ENCODE data around the gene STRA6.

DNA sequence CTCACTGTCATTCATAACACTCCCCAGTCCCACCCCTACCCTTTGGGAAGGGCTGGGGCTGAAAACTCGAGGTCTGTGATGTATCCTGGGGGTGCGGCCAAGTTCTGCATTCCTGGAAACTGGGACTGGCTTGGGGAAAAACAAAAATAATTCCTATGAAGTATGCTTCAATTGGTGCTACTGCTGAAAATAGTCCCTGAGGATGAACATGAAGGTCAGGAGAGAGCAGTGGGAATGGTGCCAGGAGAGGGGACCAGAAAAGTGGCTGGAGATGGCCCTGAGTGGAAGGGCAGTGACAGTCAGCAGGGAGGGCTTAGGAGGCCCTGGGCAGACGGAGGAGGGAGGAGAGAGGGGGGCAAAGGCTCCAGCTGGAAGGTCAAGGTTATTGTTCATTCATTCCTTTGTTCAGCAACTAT is 33.9 kb downstream of the STRA6 start:
- TF ChIP-seq POLR2A (IDR thresholded peaks at IDR 0.05; ENCODE audit: low read length), result no peak
- TF ChIP-seq GATA1 (IDR thresholded peaks at IDR 0.05; ENCODE audit: low read depth, low read length), result no peak

Data from erythroblast (primary cell).